Measurements from ENCODE around the gene RALGPS1.

DNA sequence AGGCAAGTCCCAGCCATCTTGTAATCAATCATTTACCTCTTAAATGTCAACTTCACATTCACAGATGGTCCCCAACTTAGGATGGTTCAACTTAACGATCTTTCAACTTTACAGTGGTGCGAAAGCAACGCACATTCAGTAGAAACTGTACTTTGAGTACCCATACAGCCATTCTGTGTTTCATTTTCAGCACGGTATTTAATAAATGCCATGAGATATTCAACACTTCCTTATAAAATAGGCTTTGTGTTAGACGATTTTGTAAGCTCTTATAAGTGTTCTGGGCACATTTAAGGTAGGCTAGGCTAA, 254.9 kb downstream of the RALGPS1 start:
- TF ChIP-seq, protein P1, sequence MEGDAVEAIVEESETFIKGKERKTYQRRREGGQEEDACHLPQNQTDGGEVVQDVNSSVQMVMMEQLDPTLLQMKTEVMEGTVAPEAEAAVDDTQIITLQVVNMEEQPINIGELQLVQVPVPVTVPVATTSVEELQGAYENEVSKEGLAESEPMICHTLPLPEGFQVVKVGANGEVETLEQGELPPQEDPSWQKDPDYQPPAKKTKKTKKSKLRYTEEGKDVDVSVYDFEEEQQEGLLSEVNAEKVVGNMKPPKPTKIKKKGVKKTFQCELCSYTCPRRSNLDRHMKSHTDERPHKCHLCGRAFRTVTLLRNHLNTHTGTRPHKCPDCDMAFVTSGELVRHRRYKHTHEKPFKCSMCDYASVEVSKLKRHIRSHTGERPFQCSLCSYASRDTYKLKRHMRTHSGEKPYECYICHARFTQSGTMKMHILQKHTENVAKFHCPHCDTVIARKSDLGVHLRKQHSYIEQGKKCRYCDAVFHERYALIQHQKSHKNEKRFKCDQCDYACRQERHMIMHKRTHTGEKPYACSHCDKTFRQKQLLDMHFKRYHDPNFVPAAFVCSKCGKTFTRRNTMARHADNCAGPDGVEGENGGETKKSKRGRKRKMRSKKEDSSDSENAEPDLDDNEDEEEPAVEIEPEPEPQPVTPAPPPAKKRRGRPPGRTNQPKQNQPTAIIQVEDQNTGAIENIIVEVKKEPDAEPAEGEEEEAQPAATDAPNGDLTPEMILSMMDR (IDR thresholded peaks at IDR 0.05; ENCODE audit: insufficient read depth, low read length): no peak
- TF ChIP-seq SPI1 (IDR thresholded peaks at IDR 0.05; ENCODE audit: borderline replicate concordance, low read depth) (no peak), POLR2AphosphoS5 (IDR thresholded peaks at IDR 0.05; ENCODE audit: low read depth) (no peak)
- TF ChIP-seq, protein P2, sequence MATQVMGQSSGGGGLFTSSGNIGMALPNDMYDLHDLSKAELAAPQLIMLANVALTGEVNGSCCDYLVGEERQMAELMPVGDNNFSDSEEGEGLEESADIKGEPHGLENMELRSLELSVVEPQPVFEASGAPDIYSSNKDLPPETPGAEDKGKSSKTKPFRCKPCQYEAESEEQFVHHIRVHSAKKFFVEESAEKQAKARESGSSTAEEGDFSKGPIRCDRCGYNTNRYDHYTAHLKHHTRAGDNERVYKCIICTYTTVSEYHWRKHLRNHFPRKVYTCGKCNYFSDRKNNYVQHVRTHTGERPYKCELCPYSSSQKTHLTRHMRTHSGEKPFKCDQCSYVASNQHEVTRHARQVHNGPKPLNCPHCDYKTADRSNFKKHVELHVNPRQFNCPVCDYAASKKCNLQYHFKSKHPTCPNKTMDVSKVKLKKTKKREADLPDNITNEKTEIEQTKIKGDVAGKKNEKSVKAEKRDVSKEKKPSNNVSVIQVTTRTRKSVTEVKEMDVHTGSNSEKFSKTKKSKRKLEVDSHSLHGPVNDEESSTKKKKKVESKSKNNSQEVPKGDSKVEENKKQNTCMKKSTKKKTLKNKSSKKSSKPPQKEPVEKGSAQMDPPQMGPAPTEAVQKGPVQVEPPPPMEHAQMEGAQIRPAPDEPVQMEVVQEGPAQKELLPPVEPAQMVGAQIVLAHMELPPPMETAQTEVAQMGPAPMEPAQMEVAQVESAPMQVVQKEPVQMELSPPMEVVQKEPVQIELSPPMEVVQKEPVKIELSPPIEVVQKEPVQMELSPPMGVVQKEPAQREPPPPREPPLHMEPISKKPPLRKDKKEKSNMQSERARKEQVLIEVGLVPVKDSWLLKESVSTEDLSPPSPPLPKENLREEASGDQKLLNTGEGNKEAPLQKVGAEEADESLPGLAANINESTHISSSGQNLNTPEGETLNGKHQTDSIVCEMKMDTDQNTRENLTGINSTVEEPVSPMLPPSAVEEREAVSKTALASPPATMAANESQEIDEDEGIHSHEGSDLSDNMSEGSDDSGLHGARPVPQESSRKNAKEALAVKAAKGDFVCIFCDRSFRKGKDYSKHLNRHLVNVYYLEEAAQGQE (IDR thresholded peaks at IDR 0.05; ENCODE audit: insufficient replicate concordance, low read depth): no peak
